Esophagus mucosa (tissue), 1 donor: ENCODE measurements around the gene GAPVD1. TPM values are rescaled to one million over a fixed set of nuclear protein-coding genes. Genes with fewer than 3 reads are reported as not detected.
"Not testable (repeated sequence)": the region's sequence is repeated elsewhere in the genome, so short reads cannot be mapped to it uniquely, and the experiment has no call there.

Source experiments
- ATAC-seq: fragments of 200-7000 bp; cut with Tn5 transposase; one replicate; pipeline ENCODE4 v1.9.1; 2020
- total RNA-seq: library from RNA; stranded (reverse); gene quantifications from one replicate; pipeline ENCODE4 v1.2.4, GENCODE V29; 2023
- donor health status: DM: yes; HTN: yes; CAD: no.

Gene GAPVD1
- total RNA-seq, 1 donor from 2014 or later, result 34.6 TPM

DNA sequence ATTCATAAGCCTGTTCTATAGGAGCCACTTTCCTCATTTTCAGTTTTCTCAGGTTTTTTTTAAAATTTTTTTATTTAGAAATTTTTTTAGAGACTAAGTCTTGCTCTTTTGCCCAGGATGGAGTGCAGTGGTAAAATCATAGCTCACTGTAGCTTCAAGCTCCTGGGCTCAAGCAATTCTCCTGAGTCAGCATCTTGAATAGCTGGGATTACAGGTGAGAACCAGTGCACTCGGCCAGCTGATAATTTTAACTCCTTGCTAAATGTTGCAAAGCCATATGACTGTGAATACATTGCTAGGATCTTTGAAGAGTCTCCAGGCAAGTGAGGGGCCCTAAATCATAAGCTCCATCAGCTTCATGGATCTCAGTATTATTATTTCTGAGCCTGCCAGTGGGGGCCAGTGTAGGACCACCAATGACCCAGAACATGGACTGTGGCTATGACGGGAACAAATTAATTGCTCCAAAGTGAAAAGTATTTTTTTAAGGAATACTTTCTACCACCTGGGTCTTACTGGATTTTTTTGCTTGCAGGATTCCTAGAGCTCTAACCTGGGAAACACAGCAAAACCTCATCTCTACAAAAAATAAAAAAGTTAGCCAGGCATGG lies 5.7 kb upstream of the GAPVD1 start:
- peak; percentile 33 for ATAC-seq

DNA sequence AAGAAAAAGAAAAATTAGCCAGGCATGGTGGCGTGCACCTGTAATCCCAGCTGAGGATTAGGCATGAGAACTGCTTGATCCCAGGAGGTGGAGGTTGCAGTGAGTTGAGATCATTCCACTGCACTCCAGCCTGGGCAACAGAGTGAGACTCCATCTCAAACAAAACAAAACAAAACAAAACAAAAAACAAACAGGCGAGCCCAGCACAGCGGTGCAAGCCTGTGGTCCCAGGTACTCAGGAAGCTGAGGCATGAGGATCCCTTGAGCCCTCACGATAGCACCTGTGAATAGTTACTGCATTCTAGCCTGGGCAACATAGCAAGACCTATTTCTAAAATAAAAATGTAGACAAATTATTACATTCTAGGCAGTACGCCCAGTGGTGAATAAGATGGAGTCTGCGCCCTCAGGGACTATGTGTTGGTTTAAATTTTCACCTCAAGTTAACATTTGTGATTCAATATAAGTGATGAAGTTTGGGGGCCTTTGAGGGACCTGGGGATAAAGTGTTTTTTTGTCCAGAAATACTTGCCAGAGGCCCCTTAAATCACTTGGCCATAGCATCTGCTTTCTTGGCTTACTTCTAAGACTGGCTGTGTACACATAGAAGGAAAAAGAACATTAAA lies 3.4 kb upstream of the GAPVD1 start:
- ATAC-seq, result no peak

DNA sequence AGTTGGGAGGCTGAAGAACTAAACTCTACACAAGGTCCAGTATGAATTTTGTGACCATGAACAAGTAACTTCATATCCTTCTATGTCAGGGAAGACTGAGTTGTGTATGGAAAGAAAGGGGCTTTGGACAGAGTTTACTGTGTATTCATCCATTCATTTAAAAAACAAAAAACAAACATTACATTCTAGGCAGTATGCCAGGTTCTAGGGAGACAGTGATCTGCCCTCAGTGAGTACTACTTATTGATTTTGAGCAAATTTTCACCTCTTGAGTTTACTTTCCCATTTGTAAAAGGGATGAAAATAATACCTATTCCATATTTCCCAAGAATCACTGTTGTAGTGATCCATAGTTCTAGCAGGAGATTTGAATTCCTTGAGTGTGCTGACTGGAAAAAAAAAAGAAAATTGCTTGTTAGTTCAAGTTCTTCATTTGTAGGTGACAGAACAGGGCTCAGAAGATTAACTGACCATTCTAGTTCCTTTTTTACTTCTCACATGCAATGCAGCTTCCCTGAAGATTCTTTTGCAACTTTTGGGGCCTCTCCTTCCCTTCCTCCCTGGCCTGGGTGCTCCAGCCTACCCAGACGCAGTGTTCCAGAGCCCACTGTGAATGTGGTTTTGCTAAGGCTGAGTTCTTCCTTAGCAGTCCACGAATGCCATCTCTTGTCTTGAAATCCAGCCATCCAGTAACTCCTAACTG lies 2.6 kb upstream of the GAPVD1 start:
- no peak for ATAC-seq

DNA sequence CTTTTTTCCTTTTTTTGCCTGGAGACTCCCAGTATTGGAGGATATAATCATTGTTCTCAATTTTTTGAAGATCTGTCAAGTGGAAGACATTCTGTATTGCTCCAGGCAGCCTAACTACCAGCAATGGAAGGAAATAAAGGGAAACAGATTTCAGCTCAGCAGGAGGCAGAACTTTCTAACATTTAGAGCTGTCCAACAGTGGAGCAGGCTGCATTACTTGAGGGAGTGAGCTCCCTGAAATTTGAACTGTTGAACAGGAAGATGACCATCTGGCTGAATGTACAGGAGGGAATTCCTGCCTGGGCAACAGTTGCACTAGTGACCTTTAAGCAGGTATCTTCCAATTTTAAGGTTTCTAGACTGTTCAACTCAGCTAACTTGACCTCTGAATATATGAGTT lies 1.1 kb upstream of the GAPVD1 start:
- no peak for ATAC-seq

DNA sequence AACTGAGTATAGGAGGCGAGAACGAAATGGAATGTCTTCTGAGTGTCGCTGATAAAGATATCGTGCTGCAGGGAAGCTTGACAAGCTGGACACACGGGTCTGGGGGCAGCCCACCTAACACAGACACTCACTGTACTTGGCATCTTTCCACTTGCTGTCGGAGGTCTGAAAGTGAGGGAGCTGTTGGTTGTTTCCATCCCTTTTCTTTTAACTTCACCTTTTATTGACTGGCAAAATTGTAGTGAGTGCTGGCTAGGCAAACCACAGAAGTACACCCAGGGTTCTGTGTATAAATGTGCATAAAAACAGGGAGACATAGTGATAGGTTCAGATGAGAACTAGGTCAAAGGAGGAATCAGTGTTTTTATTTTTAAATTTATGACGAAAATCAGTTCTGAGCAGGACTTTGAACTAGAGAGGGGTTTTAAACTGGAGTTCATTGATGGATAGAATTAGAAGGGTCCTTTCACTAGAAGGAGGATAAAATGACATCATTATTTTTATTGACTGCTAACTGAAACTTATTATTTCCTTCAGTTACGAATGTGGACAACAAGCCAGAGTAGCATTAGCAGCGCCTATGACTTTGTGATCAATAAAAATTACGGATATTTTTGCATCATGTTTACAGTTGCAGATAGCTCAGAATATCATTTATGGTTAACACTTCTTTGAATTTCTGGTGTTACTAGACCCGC lies 817 bp downstream of the GAPVD1 start:
- no peak for ATAC-seq

DNA sequence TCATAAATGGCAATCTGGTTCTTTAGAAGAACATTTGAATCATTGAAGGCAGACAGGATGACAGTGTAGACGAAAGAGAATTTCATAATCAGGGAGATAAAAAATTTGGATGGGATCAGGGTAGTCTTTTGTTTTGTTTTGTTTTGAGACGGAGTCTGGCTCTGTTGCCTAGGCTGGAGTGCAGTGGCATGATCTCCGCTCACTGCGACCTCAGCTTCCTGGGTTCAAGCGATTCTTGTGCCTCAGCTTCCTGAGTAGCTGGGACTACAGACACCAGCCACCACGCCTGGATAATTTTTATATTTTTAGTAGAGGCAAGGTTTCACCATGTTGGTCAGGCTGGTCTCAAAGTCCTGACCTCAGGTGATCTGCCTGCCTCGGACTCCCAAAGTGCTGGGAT lies 2.4 kb downstream of the GAPVD1 start:
- ATAC-seq, result not testable (repeated sequence)

DNA sequence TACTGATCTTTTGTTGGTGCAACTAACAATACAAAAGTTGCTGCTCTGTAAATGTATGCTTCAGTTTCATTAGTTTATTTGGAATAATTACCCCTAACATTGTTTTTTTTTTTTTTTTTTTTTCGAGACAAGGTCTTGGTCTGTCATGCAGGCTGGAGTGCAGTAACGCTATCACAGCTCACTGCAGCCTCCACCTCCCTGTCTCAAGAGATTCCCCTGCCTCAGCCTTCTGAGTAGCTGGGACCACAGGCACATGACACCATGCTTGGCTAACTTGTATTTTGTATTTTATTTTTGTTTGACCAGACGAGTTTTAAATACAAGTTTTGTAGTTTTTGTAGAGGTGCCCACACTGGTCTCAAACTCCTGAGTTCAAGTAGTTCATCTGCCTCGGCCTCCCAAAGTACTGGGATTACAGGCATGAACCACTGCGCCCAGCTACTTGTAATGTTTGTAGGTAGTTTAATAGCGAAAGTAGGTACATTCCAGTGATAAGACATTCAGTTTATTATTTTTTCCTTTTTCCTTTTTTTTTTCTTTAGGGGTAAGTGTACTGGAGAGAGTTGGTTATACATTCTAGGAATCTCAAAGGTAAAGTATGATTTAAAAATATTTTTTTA lies 6.9 kb downstream of the GAPVD1 start:
- no peak for ATAC-seq

DNA sequence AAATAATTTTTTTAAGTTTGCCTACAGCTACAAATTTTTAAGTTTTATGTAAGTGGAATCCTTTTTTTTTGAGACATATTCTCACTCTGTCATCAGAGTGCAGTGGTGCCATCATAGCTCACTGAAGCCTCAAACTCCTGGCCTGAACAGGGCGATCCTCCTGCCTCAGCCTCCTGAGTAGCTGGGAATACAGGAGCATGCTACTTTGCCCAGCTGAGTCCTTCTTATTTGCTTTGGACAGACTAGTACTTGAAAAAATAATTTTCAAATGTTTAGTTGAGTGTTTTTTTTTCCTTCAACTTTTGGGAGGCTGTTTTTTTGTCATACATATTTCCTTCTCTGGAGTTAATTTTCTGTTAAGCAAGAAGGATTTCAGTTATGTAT lies 7.4 kb downstream of the GAPVD1 start:
- no peak for ATAC-seq

DNA sequence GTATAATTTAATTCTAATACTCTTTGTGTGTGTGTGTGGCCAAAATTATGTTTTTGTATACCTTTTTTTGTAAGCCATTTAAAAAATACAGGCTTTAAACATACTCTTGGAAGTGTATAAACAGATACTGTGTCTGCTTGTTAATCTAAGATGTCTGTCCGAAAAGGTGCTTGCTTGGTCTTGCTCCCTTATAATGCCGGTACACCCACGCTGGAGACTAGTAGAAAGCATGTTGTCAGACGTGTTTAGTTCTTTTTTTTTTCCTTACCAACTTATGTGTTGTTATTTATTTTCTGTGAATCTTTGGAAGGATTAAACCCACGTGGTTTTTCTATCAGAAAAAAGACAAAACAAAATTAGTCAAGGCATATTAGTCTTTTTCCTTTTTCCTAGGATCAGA lies 9.5 kb downstream of the GAPVD1 start:
- ATAC-seq, result peak; percentile 72

DNA sequence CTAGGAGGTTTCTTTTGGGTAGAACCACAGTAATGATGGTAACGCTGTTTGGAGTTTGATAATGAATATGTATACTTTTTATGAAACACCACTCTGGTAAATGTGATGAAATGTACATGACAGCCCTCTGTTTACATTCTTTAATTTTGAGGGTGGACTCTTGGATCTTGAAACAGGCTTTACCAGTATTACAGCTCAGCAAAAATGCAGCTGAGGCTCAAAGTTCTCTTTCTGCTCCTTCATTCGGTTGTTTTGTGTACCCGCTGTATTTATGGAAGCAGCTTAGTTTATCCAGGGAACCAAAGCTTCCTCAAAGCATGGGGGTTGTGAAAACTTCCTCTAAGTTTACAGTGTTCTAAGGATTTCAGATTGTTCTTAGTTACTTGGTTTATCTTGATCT lies 11.1 kb downstream of the GAPVD1 start:
- peak; percentile 83 for ATAC-seq

DNA sequence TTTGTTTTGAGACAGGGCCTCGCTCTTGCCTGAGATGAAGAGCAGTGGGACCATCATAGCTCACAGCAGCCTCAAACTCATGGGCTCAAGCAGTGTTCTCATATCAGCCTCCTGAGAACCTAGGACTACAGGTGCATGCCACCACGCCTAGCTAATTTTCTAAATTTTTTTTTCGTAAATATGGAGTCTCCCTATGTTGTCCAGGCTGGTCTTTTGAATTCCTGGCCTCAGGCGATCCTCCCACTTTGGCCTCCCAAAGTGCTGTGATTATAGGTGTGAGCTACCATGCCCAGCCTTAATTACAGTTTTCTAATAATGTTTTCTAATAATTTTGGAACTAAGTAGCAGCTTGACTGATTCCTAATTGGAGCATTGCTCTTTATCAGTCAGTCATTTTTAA lies 15.1 kb downstream of the GAPVD1 start:
- ATAC-seq, result no peak

DNA sequence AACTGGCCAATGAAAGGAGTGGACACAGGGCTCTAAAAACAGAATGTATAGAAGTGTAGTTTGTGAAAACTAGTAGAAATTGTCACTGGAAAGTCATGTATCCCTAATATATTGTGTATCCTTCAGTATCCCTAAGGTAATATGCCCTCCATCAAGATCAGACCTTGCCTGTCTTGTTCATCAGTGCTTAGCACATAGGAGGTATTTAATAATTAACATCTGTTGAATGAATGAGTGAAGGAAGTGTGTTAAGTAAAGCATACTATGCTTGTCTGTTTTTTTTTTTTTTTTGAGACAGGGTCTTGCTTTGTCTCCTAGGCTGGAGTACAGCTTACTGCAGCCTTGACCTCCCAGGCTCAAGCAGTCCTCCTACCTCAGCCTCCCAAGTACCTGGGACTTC lies 15.8 kb downstream of the GAPVD1 start:
- no peak for ATAC-seq

DNA sequence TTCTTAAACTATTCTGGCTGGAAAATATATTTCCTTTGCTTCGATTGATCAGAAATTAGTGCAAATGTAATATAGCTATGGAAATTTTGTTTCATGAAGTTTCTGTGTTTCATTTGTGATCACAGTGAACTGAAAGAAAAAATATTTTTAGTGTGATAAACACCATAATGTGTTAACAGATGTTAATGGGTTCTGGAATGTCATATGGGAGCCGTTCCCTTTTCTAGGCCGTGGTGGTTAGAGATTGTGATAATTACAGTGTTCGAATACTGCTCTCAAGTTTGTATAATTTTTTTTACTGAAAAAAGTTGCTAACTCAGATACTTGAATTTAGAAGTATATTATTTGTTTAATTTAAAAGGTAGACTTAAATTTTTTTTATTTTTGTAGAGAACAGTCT lies 19.3 kb downstream of the GAPVD1 start:
- no peak for ATAC-seq

DNA sequence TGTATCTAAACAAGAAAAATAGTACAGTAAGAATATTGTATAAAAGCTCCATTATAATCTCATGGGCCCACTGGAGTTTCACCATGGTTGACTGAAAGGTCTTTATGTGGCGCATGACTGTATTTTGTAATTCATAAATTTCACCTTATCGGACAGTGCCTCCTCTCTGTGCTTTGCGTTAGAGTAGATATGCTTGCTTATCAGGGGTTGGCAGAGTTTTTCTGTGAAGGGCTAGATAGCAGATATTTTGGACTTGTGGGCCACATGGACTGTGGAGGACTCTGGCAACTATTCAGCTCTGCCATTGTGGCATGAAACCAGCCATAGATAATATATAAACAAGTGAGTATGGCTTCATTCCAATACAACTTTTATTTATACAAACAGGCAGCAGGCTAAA lies 23.2 kb downstream of the GAPVD1 start:
- no peak for ATAC-seq

DNA sequence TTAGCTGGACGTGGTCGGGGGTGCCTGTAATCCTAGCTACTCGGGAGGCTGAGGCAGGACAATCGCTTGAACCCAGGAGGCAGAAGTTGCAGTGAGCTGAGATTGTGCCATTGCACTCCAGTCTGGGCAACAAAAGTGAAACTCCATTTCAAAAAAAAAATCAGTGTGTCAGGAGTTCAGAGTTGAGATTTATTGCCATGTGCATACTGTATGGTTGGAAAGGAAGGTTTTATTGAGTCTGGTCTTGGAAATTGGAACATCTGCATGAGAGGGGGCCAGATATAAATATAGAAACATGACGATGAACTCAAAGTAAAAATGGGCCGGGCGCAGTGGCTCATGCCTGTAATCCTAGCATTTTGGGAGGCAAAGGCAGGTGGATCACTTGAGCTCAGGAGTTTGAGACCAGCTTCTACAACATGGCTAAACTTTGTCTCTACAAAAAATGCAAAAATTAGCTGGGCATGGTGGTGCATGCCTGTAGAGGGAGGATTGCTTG lies 25.4 kb downstream of the GAPVD1 start:
- not testable (repeated sequence) for ATAC-seq

DNA sequence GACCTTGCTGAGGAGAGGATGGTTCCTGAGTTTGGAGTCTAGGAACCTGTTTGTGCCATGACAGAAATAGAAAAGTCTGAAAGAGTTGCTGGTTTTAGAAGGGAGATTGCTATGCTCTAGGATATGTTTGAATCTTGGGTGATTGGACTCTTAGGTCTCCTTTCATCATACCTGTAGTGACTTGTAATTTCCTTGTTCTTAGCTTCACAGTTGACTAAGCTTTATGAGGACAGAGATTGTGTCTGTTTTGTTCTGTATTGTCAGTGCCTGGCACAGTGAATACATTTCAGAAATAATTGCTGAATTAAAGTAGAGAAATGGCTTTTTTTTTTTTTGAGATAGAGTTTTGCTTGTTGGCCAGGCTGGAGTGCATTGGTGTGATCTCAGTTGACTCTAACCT lies 31.5 kb downstream of the GAPVD1 start:
- peak; percentile 94 for ATAC-seq

DNA sequence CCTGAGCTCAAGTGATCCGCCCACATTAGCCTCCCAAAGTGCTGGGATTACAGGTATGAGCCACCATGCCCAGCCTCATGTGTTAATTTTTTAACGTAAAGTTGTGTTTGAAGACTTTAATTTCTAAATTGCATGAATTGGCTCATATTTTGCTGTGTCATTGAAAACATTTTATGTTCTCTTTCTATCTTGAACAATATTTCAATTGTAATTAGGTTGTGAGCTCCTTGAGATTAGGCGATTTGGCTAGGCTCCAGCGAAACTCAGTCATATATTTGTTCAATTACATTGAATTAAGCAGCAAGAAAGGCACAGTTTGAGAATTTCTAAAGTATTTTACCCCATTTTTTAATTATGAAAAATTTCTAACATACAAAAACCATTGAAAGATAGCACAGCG lies 34.0 kb downstream of the GAPVD1 start:
- no peak for ATAC-seq

DNA sequence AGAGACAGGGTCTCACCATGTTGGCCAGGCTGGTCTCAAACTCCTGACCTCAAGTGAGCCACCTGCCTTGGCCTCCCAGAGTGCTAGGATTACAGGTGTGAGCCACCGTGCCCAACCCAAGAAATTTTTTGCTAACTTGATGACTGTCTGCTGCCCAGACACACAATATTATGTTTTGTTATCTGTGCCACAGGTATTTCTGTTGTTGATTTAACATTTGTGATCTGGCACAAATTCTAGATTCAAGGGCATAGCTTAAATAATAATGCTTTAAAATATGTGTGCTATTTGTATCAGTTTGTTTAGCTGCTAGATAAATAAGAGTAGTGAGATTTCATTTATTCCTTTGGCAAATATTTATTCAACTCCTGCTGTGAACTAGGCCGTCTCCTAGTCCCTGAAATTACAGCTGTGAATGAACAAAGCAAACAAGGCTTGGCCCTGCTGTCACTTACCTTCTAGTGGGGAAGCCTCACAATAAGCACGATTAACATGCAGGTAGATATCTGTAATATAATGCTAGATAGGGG lies 35.3 kb downstream of the GAPVD1 start:
- no peak for ATAC-seq

DNA sequence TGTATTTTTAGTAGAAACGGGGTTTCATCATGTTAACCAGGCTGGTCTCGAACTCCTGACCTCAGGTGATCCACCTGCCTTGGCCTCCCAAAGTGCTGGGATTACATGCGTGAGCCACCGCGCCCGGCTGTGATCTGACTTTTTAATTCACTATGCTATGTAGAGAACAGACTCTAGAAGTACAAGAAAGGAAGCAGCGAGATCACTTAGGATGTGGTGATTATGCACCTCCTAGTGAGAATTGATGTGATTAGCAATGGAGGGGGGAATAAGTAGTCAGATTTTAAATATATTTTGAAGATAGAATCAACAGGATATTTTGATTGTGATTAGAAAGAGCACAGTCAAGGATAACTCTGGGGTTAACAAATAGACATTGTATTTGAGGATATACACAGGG lies 36.3 kb downstream of the GAPVD1 start:
- no peak for ATAC-seq

DNA sequence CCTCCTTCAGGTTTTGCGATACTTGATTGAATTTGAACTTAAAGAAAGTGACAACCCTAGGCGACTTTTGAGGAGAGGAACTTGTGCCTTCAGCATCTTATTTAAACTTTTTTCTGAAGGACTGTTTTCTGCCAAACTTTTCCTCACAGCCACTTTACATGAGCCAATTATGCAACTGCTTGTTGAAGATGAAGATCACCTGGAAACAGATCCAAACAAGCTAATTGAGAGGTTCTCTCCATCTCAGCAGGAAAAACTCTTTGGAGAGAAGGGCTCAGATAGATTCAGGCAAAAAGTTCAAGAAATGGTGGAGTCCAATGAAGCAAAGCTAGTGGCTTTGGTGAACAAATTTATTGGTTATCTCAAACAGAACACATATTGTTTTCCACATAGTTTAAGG lies 40.6 kb downstream of the GAPVD1 start:
- no peak for ATAC-seq

DNA sequence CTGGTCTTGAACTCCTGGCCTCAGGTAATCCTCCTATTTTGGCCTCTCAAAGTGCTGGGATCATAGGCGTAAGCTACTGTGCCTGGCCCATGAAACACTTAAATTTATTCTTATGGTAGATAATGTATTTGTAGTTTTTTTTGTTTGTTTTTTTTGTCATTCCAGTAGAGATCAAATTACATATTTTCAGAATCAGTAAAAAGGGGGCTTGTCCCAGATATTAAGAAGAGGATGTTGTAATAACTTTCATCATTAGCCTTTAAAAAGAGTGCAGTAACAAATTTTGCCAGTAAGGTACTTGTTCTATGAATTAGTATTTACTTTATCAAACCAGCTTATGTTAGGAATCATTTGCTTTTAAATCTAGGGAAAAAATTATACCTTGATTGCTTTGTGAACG lies 42.6 kb downstream of the GAPVD1 start:
- no peak for ATAC-seq

DNA sequence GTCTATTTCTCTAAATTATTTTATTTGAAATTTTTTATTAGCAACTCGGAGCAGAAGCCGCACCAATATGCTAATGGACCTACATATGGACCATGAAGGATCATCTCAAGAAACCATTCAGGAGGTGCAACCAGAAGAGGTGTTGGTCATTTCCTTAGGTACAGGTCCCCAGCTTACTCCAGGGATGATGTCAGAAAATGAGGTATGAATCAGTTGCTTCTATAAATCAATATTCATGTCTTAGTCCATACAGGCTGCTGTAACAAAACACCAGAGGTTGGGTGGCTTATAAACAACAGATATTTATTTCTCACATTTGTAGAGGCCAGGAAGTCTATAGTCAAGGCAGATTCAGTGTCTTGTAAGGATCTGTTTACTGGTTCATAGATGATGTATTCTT lies 50.8 kb downstream of the GAPVD1 start:
- ATAC-seq, result no peak

DNA sequence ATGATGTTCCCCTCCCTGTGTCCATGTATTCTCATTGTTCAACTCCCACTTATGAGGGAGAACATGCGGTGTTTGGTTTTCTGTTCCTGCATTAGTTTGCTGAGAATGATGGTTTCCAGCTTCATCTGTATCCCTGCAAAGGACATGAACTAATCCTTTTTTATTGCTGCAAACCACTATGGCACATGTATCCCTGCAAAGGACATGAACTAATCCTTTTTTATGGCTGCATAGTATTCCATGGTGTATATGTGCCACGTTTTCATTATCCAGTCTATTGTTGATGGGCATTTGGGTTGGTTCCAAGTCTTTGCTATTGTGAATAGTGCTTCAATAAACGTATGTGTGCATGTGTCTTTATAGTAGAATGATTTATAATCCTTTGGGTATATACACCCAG lies 54.7 kb downstream of the GAPVD1 start:
- not testable (repeated sequence) for ATAC-seq
